Type B pancreatic cell (in vitro differentiated cells): ENCODE results near the gene CD82. TPM values are rescaled to one million over a fixed set of nuclear protein-coding genes. Genes with fewer than 3 reads are reported as not detected.

Experiments used
- DNase-seq: peaks from one replicate; pipeline ENCODE4 v3.0.0; 2021; ENCODE audit warnings: mixed read lengths; ENCODE audit not compliant: unreplicated experiment; ENCODE audit errors: extremely low spot score
- H3K27ac Mint-ChIP-seq: 2 replicates; pipeline ENCODE4 v1.8.0; 2021; ENCODE audit warnings: mild to moderate bottlenecking, mixed read lengths
- H3K27me3 Mint-ChIP-seq: 2 replicates; pipeline ENCODE4 v1.8.0; 2021; ENCODE audit warnings: mixed read lengths
- H3K36me3 Mint-ChIP-seq: 2 replicates; pipeline ENCODE4 v1.8.0; 2021; ENCODE audit warnings: mixed read lengths
- H3K4me1 Mint-ChIP-seq: one replicate; pipeline ENCODE4 v1.8.0; 2021; ENCODE audit warnings: mixed read lengths; ENCODE audit not compliant: unreplicated experiment
- H3K4me3 Mint-ChIP-seq: 2 replicates; pipeline ENCODE4 v1.8.0; 2021; ENCODE audit warnings: mild to moderate bottlenecking, mixed read lengths
- H3K9me3 Mint-ChIP-seq: 2 replicates; pipeline ENCODE4 v1.8.0; 2021; ENCODE audit warnings: mixed read lengths
- CTCF ChIP-seq: fragments of 200-600 bp; sonication (generic); conservative IDR thresholded peaks from 2 replicates; pipeline ENCODE4 v1.5.0; 2021; ENCODE audit warnings: antibody characterized with exemption, mild to moderate bottlenecking
- total RNA-seq: library from RNA; stranded (reverse); gene quantifications from 2 replicates; pipeline ENCODE4 v1.2.1, GENCODE V29; 2021; ENCODE audit warnings: low replicate concordance

Gene CD82
- total RNA-seq, 1 donor from 2014 or later: 82.1 TPM

- Mint-ChIP-seq H3K36me3 (peaks cover 4% of the 10 kb centered on the region), H3K4me1 (peaks cover 20% of the 10 kb centered on the region), H3K9me3 (no peaks in the 10 kb centered on the region), H3K27me3 (no peaks in the 10 kb centered on the region), H3K27ac (no peak overlapping the region), H3K4me3 (no peak overlapping the region)
- no peak for TF ChIP-seq CTCF
- DNase-seq: no peak
Observed at GRCh38 chr11:44582641-44583352, 17.3 kb downstream of the CD82 start.

- H3K36me3 Mint-ChIP-seq: peaks cover 4% of the 10 kb centered on the region
- no peak for TF ChIP-seq CTCF
- no peak for DNase-seq
- H3K27me3 Mint-ChIP-seq: no peaks in the 10 kb centered on the region
- no peak overlapping the region for H3K27ac Mint-ChIP-seq
- peaks cover 18% of the 10 kb centered on the region for H3K4me1 Mint-ChIP-seq
- no peaks in the 10 kb centered on the region for H3K9me3 Mint-ChIP-seq
- H3K4me3 Mint-ChIP-seq: no peak overlapping the region
Observed at GRCh38 chr11:44583353-44583669, 17.8 kb downstream of the CD82 start.

- Mint-ChIP-seq H3K9me3 (no peaks in the 10 kb centered on the region), H3K27ac (no peak overlapping the region), H3K4me3 (no peak overlapping the region), H3K4me1 (peaks cover 7% of the 10 kb centered on the region), H3K36me3 (peaks cover 4% of the 10 kb centered on the region), H3K27me3 (no peaks in the 10 kb centered on the region)
- DNase-seq: no peak
- no peak for TF ChIP-seq CTCF
Observed at GRCh38 chr11:44585421-44585820, 20.0 kb downstream of the CD82 start.

- H3K27ac Mint-ChIP-seq: no peak overlapping the region
- H3K4me1 Mint-ChIP-seq: peaks cover 32% of the 10 kb centered on the region
- TF ChIP-seq CTCF: no peak
- no peaks in the 10 kb centered on the region for H3K27me3 Mint-ChIP-seq
- no peaks in the 10 kb centered on the region for H3K9me3 Mint-ChIP-seq
- H3K36me3 Mint-ChIP-seq: no peaks in the 10 kb centered on the region
- no peak overlapping the region for H3K4me3 Mint-ChIP-seq
- DNase-seq: no peak
Observed at GRCh38 chr11:44589301-44589700, 23.8 kb downstream of the CD82 start.

GRCh38 chr11:44590769-44591168 is 25.3 kb downstream of the CD82 start:
- Mint-ChIP-seq H3K36me3 (no peaks in the 10 kb centered on the region), H3K27me3 (no peaks in the 10 kb centered on the region), H3K27ac (no peak overlapping the region), H3K4me1 (peaks cover 38% of the 10 kb centered on the region), H3K9me3 (no peaks in the 10 kb centered on the region), H3K4me3 (no peak overlapping the region)
- TF ChIP-seq CTCF: no peak
- no peak for DNase-seq

GRCh38 chr11:44591557-44591956 is 26.1 kb downstream of the CD82 start:
- Mint-ChIP-seq H3K36me3 (no peaks in the 10 kb centered on the region), H3K4me1 (peaks cover 41% of the 10 kb centered on the region), H3K27ac (no peak overlapping the region), H3K9me3 (no peaks in the 10 kb centered on the region), H3K4me3 (no peak overlapping the region), H3K27me3 (no peaks in the 10 kb centered on the region)
- no peak for DNase-seq
- no peak for TF ChIP-seq CTCF
